SK-N-MC (cell line): ENCODE measurements around the gene SLC25A3.
"Not testable (repeated sequence)": the region's sequence is repeated elsewhere in the genome, so short reads cannot be mapped to it uniquely, and the experiment has no call there.

Experiments used
- DNase-seq: peaks from one replicate; pipeline ENCODE4 v3.0.0-alpha.2; 2011; ENCODE audit warnings: low read depth, low spot score
- H3K27ac ChIP-seq: fragments of 200-600 bp; sonication (generic); 2 replicates; pipeline ENCODE4 v1.5.1; 2016; ENCODE audit warnings: mixed run types
- H3K36me3 ChIP-seq: fragments of 200-600 bp; sonication (generic); 2 replicates; pipeline ENCODE4 v1.6.1; 2017; ENCODE audit warnings: antibody characterized with exemption, low read length, mixed read lengths; ENCODE audit not compliant: insufficient read depth
- H3K4me3 ChIP-seq: fragments of 200-600 bp; sonication (generic); 2 replicates; pipeline ENCODE4 v1.5.1; 2016
- H3K9ac ChIP-seq: fragments of 200-600 bp; sonication (generic); 2 replicates; pipeline ENCODE4 v1.8.0; 2017; ENCODE audit warnings: mixed run types, mixed read lengths; ENCODE audit not compliant: insufficient read length
- H3K9me3 ChIP-seq: fragments of 200-600 bp; sonication (generic); 2 replicates; pipeline ENCODE4 v1.6.1; 2017; ENCODE audit warnings: low read depth, mild to moderate bottlenecking, antibody characterized with exemption, low read length, moderate library complexity, mixed read lengths
- EZH2 ChIP-seq: fragments of 200-600 bp; sonication (generic); IDR thresholded peaks from one replicate; pipeline ENCODE4 v1.6.1; 2017; ENCODE audit warnings: antibody characterized with exemption
- FOXP2 ChIP-seq: optimal IDR thresholded peaks from 2 replicates; pipeline ENCODE3; 2011; ENCODE audit warnings: mild to moderate bottlenecking, moderate library complexity; ENCODE audit not compliant: insufficient read depth; ENCODE audit errors: extremely low read length, control extremely low read depth
- POLR2AphosphoS5 ChIP-seq: IDR thresholded peaks from 2 replicates; pipeline ENCODE4 v1.6.1; 2012; ENCODE audit warnings: mild to moderate bottlenecking, low read depth, low read length, borderline replicate concordance

Gene SLC25A3

DNA sequence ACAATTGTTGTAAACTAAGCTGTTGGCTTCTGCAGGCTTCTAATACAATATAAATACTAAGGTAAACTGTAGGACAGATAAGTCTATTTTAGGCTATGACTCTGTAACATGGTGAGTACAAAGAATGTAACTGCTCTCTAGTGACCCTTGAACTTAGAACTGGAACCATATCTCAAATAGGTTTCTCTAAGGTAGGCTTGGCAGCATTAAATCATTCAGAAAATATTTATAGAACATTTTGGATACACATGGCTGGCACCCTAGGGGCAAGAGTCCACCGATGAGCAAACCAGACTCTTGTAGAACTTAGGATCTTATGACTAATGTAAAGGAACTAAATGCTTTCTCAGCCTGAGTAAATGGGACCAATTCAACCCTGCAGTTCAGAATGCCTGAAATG is 19.4 kb upstream of the SLC25A3 start:
- TF ChIP-seq POLR2AphosphoS5 (no peak), FOXP2 (no peak), EZH2 (no peak)
- no peaks in the 10 kb centered on the region for H3K9me3 ChIP-seq
- H3K27ac ChIP-seq, result no peak overlapping the region
- no peak overlapping the region for H3K9ac ChIP-seq
- DNase-seq, result no peak
- no peak overlapping the region for H3K4me3 ChIP-seq
- H3K36me3 ChIP-seq, result no peaks in the 10 kb centered on the region

DNA sequence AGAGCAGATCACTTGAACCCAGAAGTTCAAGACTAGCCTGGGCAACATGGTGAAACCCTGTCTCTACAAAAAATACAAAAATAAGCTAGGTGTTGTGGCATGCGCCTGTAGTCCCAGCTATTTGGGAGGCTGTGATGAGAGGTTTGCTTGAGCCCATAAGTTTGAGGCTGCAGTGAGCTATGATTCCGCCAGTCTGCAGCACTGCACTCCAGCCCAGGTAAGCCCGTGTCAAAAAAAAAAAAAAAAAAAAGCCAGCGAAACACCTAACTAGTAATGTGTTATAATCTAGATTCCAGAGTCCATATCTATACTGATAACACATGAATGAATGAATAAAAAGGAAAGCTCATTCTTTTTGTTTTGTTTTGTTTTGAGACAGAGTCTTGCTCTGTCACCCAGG is 18.5 kb upstream of the SLC25A3 start:
- H3K9ac ChIP-seq, result no peak overlapping the region
- no peaks in the 10 kb centered on the region for H3K9me3 ChIP-seq
- no peaks in the 10 kb centered on the region for H3K36me3 ChIP-seq
- no peak for TF ChIP-seq EZH2
- TF ChIP-seq POLR2AphosphoS5, result no peak
- TF ChIP-seq FOXP2, result no peak
- DNase-seq, result no peak
- no peak overlapping the region for H3K4me3 ChIP-seq
- no peak overlapping the region for H3K27ac ChIP-seq

DNA sequence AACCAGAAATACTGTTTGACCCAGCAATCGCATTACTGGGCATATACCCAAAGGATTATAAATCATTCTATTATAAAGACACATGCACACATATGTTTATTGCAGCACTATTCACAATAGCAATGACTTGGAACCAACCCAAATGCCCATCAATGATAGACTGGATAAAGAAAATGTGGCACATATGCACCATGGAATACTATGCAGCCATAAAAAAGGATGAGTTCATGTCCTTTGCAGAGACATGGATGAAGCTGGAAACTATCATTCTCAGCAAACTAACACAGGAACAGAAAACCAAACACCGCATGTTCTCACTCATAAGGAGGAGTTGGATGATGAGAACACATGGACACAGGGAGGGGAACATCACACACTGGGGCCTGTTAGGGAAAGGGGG is 16.7 kb upstream of the SLC25A3 start:
- H3K9me3 ChIP-seq, H3K36me3 ChIP-seq, DNase-seq, H3K4me3 ChIP-seq, H3K27ac ChIP-seq, H3K9ac ChIP-seq: not testable (repeated sequence)

GRCh38 chr12:98578392-98578791 is 15.1 kb upstream of the SLC25A3 start:
- no peak overlapping the region for H3K9ac ChIP-seq
- no peak for DNase-seq
- TF ChIP-seq FOXP2 (no peak), EZH2 (no peak), POLR2AphosphoS5 (no peak)

GRCh38 chr12:98578821-98579220 is 14.7 kb upstream of the SLC25A3 start:
- DNase-seq, result no peak
- no peak overlapping the region for H3K9ac ChIP-seq
- no peaks in the 10 kb centered on the region for H3K36me3 ChIP-seq
- TF ChIP-seq POLR2AphosphoS5 (no peak), FOXP2 (no peak)
- H3K27ac ChIP-seq, result no peak overlapping the region
- H3K9me3 ChIP-seq, result no peaks in the 10 kb centered on the region
- no peak overlapping the region for H3K4me3 ChIP-seq

More at GRCh38 chr12:98578392-98578791, 15.1 kb upstream of the SLC25A3 start:
- Histone ChIP-seq H3K4me3 (no peak overlapping the region), H3K9me3 (no peaks in the 10 kb centered on the region), H3K27ac (no peak overlapping the region), H3K36me3 (no peaks in the 10 kb centered on the region)

- Histone ChIP-seq H3K9me3 (no peaks in the 10 kb centered on the region), H3K9ac (no peak overlapping the region), H3K4me3 (no peak overlapping the region), H3K27ac (no peak overlapping the region), H3K36me3 (no peaks in the 10 kb centered on the region)
- TF ChIP-seq POLR2AphosphoS5 (no peak), EZH2 (no peak), FOXP2 (no peak)
- DNase-seq, result no peak
Measured at GRCh38 chr12:98579347-98579746, 14.1 kb upstream of the SLC25A3 start.

GRCh38 chr12:98579835-98580234 is 13.7 kb upstream of the SLC25A3 start:
- Histone ChIP-seq H3K9me3 (no peaks in the 10 kb centered on the region), H3K36me3 (no peaks in the 10 kb centered on the region), H3K27ac (no peak overlapping the region), H3K9ac (no peak overlapping the region), H3K4me3 (no peak overlapping the region)
- DNase-seq, result no peak
- no peak for TF ChIP-seq POLR2AphosphoS5
- no peak for TF ChIP-seq FOXP2
- no peak for TF ChIP-seq EZH2

DNA sequence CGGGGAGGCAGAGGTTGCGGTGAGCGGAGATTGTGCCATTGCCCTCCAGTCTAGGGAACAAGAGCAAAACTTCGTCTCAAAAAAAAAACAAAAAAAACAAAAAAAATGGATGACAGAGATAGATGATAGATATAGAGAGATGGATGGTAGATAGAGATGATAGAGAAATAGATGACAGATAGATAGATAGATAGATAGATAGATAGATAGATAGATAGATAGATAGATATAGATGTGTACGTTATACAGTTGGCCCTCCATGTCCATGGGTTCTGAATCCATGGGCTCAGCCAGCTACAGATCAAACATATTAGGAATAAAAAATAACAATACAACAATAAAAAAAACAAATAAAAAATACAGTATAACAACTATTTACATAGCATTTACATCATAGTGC is 12.8 kb upstream of the SLC25A3 start:
- no peak for DNase-seq
- H3K36me3 ChIP-seq, result no peaks in the 10 kb centered on the region
- H3K9ac ChIP-seq, result no peak overlapping the region
- TF ChIP-seq FOXP2 (no peak), POLR2AphosphoS5 (no peak), EZH2 (no peak)
- no peak overlapping the region for H3K27ac ChIP-seq
- no peak overlapping the region for H3K4me3 ChIP-seq
- H3K9me3 ChIP-seq, result no peaks in the 10 kb centered on the region

- TF ChIP-seq FOXP2, result no peak
- TF ChIP-seq EZH2, result no peak
- no peak for TF ChIP-seq POLR2AphosphoS5
- no peak for DNase-seq
- Histone ChIP-seq H3K36me3 (no peaks in the 10 kb centered on the region), H3K9ac (no peak overlapping the region), H3K27ac (no peak overlapping the region), H3K4me3 (no peak overlapping the region), H3K9me3 (no peaks in the 10 kb centered on the region)
Measured at GRCh38 chr12:98581101-98581500, 12.4 kb upstream of the SLC25A3 start.
